ENCODE measurements around the gene NPR2.

DNA sequence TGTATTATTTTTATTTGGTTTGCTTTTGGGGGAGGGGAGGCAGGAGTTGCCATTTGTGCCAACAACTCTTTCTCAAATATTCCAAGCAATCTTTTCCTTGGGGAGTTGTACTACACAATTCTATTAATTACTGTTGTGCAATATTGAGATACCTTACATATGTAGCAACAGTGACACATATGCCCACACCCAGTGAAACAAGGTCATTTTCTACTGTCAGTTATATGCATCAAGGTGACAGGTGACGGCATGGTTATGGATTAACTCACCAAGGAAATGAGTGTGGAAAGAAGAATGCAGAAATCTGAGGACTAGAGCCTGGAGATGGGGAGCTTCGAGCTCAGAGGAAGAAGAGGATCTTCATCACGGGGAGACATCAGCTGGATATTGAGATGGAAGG is 19.4 kb upstream of the NPR2 start:
- TF ChIP-seq, protein P1, sequence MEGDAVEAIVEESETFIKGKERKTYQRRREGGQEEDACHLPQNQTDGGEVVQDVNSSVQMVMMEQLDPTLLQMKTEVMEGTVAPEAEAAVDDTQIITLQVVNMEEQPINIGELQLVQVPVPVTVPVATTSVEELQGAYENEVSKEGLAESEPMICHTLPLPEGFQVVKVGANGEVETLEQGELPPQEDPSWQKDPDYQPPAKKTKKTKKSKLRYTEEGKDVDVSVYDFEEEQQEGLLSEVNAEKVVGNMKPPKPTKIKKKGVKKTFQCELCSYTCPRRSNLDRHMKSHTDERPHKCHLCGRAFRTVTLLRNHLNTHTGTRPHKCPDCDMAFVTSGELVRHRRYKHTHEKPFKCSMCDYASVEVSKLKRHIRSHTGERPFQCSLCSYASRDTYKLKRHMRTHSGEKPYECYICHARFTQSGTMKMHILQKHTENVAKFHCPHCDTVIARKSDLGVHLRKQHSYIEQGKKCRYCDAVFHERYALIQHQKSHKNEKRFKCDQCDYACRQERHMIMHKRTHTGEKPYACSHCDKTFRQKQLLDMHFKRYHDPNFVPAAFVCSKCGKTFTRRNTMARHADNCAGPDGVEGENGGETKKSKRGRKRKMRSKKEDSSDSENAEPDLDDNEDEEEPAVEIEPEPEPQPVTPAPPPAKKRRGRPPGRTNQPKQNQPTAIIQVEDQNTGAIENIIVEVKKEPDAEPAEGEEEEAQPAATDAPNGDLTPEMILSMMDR (IDR thresholded peaks at IDR 0.05), result no peak
- no peak for TF ChIP-seq POLR2A (IDR thresholded peaks at IDR 0.05)
- no peak for TF ChIP-seq POLR2AphosphoS5 (IDR thresholded peaks at IDR 0.05)
- no peak for TF ChIP-seq EP300 (IDR thresholded peaks at IDR 0.05)

All from sigmoid colon (tissue), 4 donors.